22Rv1 (cell line): ENCODE measurements around the gene ZNF275.

Source experiments
- ZFX ChIP-seq: fragments of 450-650 bp; IDR thresholded peaks from 2 replicates; pipeline ENCODE4 v1.6.1; 2017; ENCODE audit warnings: antibody characterized with exemption, borderline replicate concordance
- TF ChIP-seq, protein P1 (sequence below): fragments of 450-650 bp; IDR thresholded peaks from 2 replicates; pipeline ENCODE4 v1.5.1; 2017; ENCODE audit warnings: mild to moderate bottlenecking

- TF ChIP-seq, protein P1, sequence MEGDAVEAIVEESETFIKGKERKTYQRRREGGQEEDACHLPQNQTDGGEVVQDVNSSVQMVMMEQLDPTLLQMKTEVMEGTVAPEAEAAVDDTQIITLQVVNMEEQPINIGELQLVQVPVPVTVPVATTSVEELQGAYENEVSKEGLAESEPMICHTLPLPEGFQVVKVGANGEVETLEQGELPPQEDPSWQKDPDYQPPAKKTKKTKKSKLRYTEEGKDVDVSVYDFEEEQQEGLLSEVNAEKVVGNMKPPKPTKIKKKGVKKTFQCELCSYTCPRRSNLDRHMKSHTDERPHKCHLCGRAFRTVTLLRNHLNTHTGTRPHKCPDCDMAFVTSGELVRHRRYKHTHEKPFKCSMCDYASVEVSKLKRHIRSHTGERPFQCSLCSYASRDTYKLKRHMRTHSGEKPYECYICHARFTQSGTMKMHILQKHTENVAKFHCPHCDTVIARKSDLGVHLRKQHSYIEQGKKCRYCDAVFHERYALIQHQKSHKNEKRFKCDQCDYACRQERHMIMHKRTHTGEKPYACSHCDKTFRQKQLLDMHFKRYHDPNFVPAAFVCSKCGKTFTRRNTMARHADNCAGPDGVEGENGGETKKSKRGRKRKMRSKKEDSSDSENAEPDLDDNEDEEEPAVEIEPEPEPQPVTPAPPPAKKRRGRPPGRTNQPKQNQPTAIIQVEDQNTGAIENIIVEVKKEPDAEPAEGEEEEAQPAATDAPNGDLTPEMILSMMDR: no peak
- no peak for TF ChIP-seq ZFX
Measured at GRCh38 chrX:153306527-153307115, 27.3 kb upstream of the ZNF275 start.
